Activated CD4-positive, alpha-beta T cell treated with anti-CD3 and anti-CD28 coated beads for 4 hours (primary cell): ENCODE data around the gene EYS.
"Not testable (repeated sequence)": the region's sequence is repeated elsewhere in the genome, so short reads cannot be mapped to it uniquely, and the experiment has no call there.

Experiments
- DNase-seq, 2 donors: peaks; one replicate each; pipeline ENCODE4 v3.0.0-alpha.2; 2020

The EYS gene

DNA sequence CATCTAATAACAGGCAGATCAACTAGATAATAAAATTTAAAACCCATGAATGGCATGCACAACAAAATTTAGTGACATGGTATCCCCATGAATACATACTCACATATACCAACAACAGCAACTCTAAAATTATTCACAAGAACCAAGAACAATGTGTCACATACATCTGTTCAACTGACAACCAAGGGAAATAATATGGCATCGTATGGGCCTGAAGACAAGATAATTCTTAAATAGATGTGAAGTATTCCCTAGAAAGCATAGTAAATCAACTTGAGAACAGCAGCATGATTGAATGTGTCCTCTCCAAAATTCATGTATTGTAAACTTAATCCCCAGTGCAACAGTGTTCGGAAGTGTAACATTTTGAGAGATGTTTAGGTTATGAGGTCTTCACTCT lies 635.5 kb downstream of the EYS start:
- no peak for DNase-seq

DNA sequence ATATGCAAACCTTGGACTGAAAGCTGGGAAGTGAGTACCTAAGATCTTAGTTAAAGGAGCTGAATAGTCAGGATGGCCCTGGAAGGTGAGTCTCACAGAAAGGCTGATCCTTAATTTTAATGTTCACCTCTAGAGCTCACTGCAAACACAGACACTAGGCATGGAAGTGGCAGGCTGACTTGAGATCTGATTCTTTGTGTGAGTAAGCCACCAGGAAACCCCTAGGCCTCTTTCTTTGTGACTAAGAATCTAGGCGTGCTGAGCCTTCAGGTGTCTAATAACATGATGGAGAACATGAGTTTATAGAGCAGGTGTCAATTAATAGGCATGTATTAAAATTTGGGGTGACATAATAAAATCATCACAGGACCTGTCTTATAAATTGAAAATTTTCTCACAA lies 642.2 kb downstream of the EYS start:
- no peak for DNase-seq

DNA sequence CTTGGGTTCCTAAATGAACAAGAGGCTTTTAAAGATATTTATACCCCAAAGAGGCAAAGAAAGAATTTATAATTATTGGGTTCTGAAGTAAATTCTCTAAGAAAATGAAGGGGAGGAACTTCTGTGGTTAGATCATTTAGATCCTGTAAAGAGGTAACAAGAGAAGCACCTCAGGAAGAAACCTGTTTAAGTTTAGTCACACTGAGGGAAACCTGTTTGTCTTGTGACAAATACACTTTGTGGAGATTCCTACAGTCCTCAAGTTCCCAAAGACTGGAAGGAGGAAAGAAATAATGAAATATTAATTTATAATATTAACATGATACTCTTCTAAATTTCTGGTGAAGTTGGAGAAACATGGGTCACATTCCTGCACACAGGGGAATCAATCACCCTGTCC lies 647.5 kb downstream of the EYS start:
- DNase-seq: no peak

DNA sequence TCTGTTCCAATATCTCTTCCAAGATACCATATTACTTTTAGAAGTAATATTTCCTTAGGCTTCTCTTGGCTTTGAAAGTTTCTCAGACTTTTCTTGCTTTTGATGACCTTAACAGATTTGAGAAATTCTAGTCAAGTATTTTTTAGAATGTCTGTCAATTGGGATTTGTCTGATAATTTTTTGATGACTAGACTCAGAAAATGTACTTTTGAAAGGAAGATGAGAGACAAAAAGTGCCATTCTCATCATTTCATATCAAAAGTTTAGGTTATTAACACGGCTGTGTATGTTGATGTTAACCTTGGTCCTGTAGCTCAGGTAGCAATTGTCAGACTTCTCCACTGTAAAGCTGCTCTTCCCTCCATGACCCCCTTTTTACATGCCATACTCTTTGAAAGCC lies 651.5 kb downstream of the EYS start:
- no peak for DNase-seq

DNA sequence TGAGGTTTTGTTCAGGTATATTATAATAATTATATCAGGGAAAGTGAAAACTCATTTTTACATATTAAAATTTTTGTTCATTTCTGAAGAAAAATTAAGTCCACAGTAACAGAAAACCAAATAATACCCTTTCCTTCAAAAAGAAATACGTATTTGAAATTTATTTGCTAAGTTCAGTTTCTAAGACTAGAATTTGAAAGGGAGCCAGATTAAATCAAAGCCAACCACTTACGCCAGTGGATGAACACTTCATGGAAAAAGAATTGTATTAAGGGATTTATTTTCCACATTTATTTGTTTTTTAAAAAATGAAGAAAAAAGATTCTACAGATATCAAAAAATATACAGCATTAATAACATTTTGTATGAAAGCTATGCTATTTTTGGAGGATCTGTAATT lies 654.4 kb downstream of the EYS start:
- no peak for DNase-seq

DNA sequence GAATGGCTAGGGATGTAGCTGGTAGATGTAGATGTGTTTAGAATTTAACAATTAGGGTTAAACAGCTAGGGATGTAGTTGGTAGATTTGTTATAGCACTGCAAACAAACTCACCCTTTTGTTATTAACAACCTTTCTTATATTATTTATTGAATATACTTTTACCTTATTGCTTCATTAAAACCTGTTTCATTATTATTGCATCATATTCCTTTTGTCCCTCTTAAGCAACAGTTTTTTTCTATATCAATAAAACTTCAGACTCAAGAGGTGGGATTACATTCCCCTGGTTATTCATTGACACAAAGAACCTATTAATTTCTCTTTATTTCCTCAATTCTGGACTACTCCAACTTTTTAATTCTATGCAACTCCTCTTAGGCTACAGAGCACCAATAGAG lies 661.2 kb downstream of the EYS start:
- no peak for DNase-seq

DNA sequence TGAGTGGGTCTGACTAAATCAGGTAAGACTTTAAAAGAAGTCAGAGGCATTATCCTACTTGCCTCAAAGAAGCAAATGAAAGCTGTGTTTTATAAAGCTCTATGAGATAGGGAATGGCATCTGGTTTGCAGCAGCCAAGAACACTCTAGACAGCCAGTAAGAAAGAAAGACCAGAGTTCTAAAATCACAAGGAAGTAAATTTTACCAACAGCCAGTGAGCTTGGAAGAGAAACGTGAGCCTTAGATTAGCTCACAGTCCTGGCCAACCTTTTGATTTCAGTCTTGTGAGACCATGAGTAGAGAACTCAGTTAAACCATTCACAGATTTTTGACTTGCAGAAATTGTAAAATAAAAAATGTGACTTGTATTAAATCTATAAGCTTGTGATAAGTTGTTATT lies 693.0 kb downstream of the EYS start:
- no peak for DNase-seq

DNA sequence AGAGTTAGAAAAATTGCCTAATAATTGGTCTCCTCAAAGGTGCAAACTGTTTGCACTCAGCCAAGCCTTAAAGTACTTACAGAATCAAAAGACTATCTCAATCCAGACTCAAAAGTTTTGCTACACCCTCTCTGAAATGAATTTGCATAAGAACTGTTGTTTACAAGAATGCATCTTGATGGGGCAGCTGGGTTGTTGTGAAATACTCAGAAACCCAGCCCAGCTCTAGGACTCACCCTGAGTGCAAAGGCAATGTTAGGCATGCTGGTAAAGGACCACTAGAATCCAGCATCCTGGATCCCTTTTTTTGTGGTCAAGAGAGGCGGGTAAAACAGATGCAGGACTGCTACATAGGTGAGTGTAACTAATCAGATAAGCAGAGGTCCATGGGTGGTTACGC lies 700.2 kb downstream of the EYS start:
- no peak for DNase-seq

DNA sequence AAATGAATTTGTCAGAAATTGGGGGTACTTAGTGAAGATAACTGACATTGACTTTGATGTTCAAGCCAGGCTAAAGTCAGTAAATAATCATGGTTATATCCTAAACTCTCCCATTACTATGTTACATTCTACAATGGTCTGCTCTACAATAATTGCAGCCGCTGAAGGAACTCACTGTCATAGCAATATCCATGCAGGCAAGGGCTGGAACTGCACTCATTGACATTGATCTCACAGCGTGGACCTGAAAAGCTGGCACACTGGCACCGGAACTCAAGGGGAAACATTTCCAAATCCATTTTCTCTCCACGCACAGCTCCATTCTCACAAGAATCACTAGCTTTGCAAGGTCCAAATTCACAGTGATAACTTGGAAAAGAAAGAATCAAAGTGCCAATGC lies 702.7 kb downstream of the EYS start:
- DNase-seq: no peak

DNA sequence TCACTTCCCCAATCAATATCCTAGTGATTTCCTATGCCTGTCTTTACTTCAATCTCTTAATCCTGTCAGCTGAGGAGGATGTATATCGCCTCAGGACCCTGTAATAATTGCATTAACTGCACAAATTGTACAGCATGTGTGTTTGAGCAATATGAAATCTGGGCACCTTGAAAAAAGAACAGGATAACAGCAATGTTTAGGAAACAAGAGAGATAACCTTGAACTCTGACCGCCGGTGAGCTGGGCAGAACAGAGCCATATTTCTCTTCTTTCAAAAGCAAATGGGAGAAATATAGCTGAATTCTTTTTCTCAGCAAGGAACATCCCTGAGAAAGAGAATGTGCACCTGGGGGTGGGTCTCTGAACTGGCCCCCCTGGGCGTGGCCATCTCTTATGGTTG lies 704.1 kb downstream of the EYS start:
- not testable (repeated sequence) for DNase-seq

DNA sequence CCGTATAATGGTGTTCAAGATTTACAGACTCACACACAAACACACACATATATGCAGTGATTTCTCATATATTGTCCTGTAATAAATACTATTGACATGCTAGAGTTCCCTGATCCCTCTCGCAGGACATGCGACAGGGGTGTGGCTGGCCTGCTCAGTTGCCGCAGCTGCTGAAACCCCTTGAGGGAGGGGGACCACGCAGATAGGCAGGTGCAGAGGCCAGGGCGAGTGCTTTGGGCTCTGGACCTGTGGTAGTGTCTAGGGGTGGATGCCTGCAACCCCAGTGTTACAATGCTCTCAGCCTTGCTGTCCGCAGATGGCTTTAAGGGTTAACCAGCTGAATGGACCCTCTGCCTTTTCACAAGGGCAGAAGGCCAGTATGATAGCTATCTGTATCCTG lies 706.2 kb downstream of the EYS start:
- no peak for DNase-seq

DNA sequence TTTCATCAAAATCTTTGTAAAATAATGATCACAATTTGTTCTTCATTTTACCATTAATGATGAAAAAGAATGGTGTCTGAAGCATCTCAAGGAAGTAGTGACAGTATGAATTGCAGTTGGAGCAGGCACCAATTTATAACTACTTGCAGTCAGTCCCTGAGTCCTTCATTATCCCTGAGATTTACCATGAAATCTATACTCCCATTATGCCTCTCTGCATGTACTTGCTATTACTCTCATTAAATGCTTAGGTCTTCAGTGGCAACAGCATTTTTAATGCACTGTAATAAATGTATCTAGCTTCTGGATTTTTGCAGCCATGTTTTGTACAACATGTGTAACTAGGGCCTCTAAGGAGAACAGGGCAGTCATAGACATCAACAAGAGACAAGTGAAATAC lies 708.8 kb downstream of the EYS start:
- no peak for DNase-seq

DNA sequence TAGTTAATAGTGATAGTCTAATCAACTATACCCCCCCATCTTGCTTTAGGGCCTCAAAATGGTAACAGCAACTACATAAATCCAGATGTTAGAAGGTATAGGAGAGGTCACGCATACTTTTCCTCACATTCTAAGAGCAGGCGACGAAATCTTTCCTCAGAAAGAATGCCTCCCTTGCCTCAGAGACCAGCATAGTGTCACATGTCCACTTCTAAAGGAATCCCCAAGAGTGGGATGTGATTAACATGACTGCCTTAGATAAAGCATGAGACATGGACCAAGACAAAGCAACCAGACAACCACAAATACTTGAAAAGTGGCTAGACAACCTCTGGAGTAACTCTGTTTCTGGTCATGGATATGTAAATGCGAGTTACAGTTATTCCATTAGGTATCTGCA lies 710.7 kb downstream of the EYS start:
- no peak for DNase-seq

DNA sequence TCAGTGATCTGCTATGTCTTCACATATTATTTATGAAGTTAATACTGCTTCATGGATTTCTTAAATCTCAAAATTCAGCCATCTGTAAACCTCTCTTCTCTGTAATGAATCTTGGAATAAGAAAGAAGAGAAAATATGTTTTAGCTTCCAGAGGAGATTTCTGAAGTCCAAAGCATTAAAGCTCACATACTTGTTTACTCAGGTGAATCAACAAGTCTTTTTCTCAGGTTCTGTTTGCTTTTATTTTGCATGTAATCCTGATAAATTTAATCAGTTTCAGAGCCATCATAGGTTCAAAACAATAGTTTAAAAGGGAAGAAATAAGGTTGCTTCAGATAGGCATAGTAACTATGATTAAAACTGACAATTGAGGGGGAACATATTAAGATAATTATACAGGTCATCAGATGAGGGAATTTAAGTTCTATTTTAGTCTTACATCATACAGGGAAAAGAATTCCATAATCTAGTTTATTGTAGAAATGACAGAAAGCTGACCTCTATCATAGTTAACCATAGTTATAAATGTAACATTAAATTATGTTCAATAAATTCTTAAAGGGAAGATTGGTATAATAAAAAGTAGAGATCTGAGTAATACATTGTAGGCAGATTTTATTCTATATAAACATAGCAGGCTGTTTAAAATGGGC lies 716.2 kb downstream of the EYS start:
- DNase-seq: no peak

DNA sequence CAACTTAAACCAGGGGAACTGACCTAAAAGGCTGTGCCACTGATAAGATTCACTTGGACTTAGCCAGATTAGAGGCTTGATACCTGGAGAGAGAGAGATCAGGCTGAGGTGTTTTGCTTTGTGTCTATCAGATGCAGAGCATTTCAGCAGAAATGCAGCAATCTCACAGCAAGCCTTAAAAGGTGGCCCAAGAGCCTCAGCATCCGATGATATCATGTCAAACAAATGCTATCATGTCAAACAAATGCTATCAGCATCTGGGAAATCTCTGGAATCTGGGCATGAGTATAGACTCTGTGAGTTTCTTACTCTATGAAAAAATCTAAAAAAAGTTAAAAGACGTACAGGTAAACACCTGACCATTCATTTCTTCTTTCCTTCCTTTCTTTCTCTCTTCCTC lies 718.9 kb downstream of the EYS start:
- no peak for DNase-seq

DNA sequence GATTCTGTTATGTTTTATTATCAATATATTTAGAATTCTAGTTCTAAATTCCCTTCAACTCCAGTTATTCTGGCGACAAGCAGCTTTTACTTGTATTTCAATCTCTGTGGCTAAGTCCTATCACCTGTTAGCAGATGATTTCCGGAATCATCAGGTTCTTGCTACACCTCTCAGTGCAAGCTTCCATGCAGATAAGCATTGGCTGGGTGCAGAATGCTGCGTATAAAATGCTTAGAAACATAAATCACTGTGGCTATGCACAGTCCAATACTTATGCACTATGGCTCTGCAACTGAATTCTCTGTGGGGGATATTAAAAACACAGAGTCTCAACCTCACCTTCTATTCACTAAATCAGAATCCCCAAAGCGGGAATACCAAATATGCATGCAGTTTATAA lies 720.0 kb downstream of the EYS start:
- DNase-seq: no peak

DNA sequence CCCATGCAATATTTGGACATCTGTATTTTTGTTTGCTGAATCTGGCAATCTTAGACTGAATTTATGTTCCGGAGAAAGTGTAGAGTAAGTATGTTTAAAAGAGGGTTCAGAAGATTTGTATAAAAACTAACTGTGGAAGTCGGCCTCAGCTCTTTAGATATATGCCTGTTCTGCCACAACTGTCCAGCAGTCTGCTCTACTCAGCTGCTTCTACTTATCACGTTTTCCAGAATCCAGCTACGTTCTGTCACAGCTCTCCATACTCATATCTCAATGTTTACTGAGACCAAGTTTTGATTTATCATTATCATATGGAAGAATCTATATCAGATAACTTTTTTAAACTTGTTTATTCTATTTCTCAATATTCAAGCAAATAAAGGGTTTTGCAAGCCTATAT lies 721.3 kb downstream of the EYS start:
- DNase-seq: no peak

DNA sequence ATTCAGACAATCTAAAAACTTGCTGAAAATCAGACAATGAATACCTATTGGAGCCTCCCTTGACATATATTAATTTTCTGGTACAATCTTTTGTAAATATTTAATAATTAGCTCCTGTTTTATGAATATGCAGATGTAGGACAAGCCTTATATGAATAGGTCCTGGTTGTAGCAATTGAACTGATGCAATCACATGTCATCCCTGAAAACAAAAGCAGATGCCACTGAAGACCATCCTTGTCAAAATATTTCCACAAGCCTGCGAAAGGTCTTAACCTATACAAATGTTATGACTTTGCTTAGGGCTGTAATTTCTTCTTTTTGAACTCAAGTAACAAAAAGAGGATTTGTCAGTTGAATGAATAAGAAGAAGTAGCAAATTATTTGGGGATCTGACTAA lies 722.1 kb downstream of the EYS start:
- DNase-seq: no peak

DNA sequence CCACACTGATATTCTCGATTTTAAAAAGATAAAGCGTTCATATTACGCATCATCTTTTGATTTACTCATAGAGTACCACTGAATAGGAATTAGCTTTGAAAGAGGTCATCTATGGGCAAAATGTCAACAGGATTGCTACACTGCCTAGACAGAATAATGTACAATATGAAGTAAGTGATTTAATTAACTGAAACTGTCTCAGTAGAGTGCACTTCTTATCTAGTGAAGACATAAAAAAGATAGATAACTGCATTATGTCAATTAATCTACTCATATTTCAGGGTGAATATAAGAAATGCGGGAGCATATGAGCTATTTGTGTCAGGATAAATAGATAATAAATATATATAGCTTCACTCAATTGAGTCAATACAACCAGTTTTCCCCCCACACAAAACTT lies 723.9 kb downstream of the EYS start:
- no peak for DNase-seq

DNA sequence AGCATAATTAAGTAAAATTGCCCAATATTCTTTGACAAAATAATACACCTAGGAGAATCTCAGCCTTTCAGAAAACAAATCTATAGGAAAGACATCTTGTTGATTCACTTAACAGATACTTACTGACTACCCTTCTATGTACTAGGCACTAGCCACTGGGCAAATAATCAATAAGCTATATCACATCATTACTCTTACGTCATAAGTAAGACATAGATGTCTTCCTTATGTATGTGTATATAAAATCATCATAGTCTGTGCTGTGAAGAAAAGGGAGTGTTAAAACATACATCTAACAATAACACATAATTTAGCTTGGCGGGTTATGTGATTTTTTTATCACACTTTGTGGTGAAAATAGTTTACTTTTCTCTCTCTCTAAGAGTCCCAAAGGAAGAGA lies 733.9 kb downstream of the EYS start:
- DNase-seq: no peak

DNA sequence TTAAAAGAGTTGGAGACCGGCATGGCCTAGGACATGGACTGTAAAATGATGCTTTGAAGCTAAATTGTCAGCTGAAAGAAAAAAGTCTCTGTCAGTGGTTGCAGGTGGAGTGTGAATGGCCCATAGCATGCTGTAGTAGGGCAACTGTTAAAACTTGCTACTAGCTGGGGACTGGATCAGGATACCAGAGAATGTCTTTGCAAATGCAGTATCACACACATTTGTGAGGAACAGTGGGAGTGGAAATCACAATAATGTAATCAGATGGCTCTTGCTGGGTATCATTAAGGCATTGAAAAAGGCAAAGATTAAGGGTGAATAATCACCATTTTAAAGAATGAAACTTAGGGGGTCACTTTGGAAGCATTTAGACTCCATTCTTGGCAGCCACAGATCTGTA lies 737.9 kb downstream of the EYS start:
- no peak for DNase-seq

DNA sequence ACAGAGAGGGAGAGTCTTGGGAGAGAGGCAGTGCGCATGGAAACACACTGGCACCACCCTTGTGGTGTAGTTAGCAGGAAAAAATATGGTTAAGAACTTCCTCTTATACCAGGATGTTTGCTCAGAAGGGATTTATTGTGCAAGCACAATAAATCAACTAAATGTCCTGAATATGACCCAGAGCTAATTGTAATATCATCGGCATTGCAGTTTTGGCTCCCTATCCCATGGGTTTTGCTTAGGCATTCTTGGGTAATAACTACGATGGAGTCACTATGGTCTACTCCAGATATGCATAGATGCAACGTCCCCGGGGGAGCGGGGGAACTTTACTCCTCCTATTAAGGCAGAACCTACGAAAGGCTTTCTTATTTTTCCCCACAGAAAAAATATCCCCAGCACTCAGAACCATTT lies 751.6 kb downstream of the EYS start:
- no peak for DNase-seq

DNA sequence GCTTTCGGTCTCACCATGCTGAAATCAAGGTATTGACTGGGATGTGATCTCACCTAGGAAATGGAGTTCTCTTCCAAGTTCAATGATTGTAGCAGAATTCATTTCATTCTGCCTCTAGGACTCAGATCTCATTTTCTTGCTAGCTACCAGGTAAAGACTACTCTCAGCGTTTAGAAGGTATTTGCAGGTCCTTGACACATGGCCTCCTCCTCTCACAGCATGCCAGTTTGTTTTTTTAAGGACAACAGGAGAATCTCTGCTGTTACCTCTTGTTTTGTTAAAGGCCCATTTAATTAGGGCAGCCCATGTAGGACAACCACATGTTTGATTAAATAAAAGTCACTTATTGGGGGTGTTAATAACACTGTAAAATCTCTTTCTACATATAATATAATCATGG lies 757.8 kb downstream of the EYS start:
- no peak for DNase-seq

DNA sequence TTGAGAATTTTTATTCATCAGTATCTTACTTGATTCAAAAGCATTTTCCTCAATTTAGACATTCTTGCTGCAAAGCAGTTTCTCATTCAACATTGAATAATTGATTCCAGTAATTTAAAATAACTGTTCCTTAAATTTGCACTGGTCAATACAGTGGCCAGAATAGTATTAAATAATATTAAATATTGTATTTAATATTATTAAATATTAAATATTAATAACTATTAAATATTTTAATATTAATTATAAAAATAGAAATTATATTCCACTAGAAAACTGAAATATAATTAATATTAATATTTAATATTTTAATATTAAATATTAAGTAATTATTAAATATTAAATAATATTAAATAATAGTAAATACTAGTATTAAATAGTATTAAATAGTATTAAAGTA lies 758.8 kb downstream of the EYS start:
- DNase-seq: no peak

DNA sequence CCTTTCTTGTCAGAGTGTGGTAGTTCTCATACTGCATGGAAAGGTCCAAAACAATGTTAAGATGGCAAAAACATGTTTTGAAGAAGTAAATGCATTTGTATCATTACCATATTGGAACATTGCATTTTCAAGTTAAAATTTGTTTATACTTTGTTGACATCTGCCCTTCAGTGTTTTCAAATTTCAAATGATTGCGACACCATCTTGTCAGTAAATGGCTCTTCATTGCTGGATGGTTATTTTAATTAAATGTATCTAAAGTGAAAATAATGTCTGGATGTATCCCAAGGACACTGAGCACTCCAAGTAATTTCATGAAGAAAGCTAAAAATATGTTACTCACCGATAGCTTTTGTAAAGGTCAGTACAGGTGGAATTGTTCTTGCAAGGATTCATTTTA lies 761.6 kb downstream of the EYS start:
- no peak for DNase-seq

DNA sequence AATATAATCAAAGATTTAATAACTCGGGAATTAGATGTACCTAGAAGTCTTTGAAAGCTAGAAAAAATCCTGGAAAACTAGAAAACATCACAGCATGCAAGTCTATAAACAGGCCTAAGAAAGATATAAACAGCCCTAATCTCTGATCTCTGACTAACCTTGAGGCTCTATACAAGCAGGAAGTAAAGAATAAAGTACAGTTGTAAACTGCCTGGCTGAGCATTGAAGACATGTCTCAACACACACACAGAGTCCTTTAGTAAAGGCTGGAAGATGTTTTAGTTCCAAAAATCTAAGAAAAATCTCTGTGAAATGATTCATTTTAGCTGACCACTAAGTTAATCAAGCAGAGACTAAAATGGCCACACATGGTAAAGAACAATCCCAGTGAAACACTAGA lies 774.5 kb downstream of the EYS start:
- no peak for DNase-seq
